ENCODE results near the gene ADAMTS17. TPM values are rescaled to one million over a fixed set of nuclear protein-coding genes. Genes with fewer than 3 reads are reported as not detected.

ADAMTS17 gene
- polyA plus RNA-seq, 2 of the 4 experiments (the other 2 are of a cell fraction): 0.05 TPM; not detected in 1

- TF ChIP-seq HMGXB4 (CRISPR knock-in tag; IDR thresholded peaks at IDR 0.05; ENCODE audit: borderline replicate concordance): no peak
- no peak for TF ChIP-seq CEBPB (IDR thresholded peaks at IDR 0.05)
Observed at GRCh38 chr15:100104245-100104644, 237.5 kb downstream of the ADAMTS17 start (continued).

- DNase-seq (ENCODE audit: low read depth in 1 of 2, low spot score in 1 of 2) (no peak), FAIRE-seq (no peak), ATAC-seq (no peak)
- H3K27ac ChIP-seq: no peak overlapping the region
- no peak overlapping the region for H3K4me3 ChIP-seq
- H3K4me2 ChIP-seq: no peak overlapping the region
- no peaks in the 10 kb centered on the region for H3K9me3 ChIP-seq
- TF ChIP-seq EP300 (IDR thresholded peaks at IDR 0.05): no peak
- no peak for TF ChIP-seq HMGXB4 (CRISPR knock-in tag; IDR thresholded peaks at IDR 0.05; ENCODE audit: borderline replicate concordance)
- TF ChIP-seq BCL3 (IDR thresholded peaks at IDR 0.05): no peak
- no peak for TF ChIP-seq PBX3 (IDR thresholded peaks at IDR 0.05)
- TF ChIP-seq ESRRA (IDR thresholded peaks at IDR 0.05; ENCODE audit: borderline replicate concordance, low read length): no peak
- TF ChIP-seq POLR2A (IDR thresholded peaks at IDR 0.05; ENCODE audit: low read length): no peak
- TF ChIP-seq REST (IDR thresholded peaks at IDR 0.05): no peak
- TF ChIP-seq NFE2L2 (conservative IDR thresholded peaks at IDR 0.05; ENCODE audit: low read length): no peak
- no peaks in the 10 kb centered on the region for H3K4me1 ChIP-seq
- ChIA-PET CTCF (interaction anchor here (1.0 kb wide), 1 partner anchor 11 kb away, joined by 3 read pairs; no protein-coding TSS in a partner anchor), POLR2A (no interaction called here)
- 59% methylated on average over 6 of the region's 6 CpGs for WGBS (ENCODE audit: missing lambda C conversion rate)
Observed at GRCh38 chr15:100103828-100104227, 237.9 kb downstream of the ADAMTS17 start.

GRCh38 chr15:100101426-100102089 lies 240.2 kb downstream of the ADAMTS17 start:
- Histone ChIP-seq H3K4me1 (no peaks in the 10 kb centered on the region), H3K4me3 (no peak overlapping the region), H3K27ac (no peak overlapping the region), H3K4me2 (no peak overlapping the region), H3K9me3 (no peaks in the 10 kb centered on the region)
- POLR2A ChIA-PET: no interaction called here
- CTCF ChIA-PET: interaction anchor here (0.9 to 1.3 kb wide), 2 partner anchors 9 to 248 kb away, joined by 3 read pairs; no protein-coding TSS in a partner anchor
- no peak for ATAC-seq
- FAIRE-seq: no peak
- 42% methylated on average over 12 of the region's 12 CpGs for WGBS (ENCODE audit: missing lambda C conversion rate)
- no peak for DNase-seq (ENCODE audit: low read depth in 1 of 2, low spot score in 1 of 2)
- TF ChIP-seq ZC3H11A (IDR thresholded peaks at IDR 0.05): no peak
- no peak for TF ChIP-seq CBX2 (IDR thresholded peaks at IDR 0.05; ENCODE audit: borderline replicate concordance, low read depth)
- TF ChIP-seq NPAS2 (CRISPR knock-in tag; IDR thresholded peaks at IDR 0.05; ENCODE audit: borderline replicate concordance): no peak
- no peak for TF ChIP-seq PBX3 (IDR thresholded peaks at IDR 0.05)
- TF ChIP-seq JUNB (IDR thresholded peaks at IDR 0.05): no peak
- TF ChIP-seq HDAC2 (IDR thresholded peaks at IDR 0.05): no peak
- no peak for TF ChIP-seq HOXA7 (CRISPR knock-in tag; IDR thresholded peaks at IDR 0.05)

All from A549 (cell line).